Measurements from ENCODE around the gene ERAL1. TPM values are rescaled to one million over a fixed set of nuclear protein-coding genes. Genes with fewer than 3 reads are reported as not detected.
"Not testable (repeated sequence)": the region's sequence is repeated elsewhere in the genome, so short reads cannot be mapped to it uniquely, and the experiment has no call there.

The ERAL1 gene
- total RNA-seq, 2 experiments from 2014 or later, result 46.1 to 50.6 TPM

- Mint-ChIP-seq H3K4me3 (no peak overlapping the region), H3K9me3 (ENCODE audit: low read depth) (no peaks in the 10 kb centered on the region), H3K36me3 (peaks cover 26% of the 10 kb centered on the region), H3K27me3 (no peaks in the 10 kb centered on the region), H3K4me1 (peaks cover 57% of the 10 kb centered on the region), H3K27ac (peak overlapping the region; percentile 31)
- DNase-seq, result no peak
- CTCF ChIA-PET, result interaction anchor here (0.7 to 7.8 kb wide), 9 partner anchors 9 to 172 kb away, joined by 3 to 68 read pairs (median 7); partner anchors contain the start of genes NEK8, PHF12 and TLCD1
- ATAC-seq, result no peak
Measured at GRCh38 chr17:28899212-28899815, 44.5 kb downstream of the ERAL1 start.

GRCh38 chr17:28900986-28901726, 46.3 kb downstream of the ERAL1 start:
- CTCF ChIA-PET, result interaction anchor here (1.1 to 7.8 kb wide), 14 partner anchors 7 to 239 kb away, joined by 3 to 68 read pairs (median 14); partner anchors contain the start of genes FAM222B and TLCD1
- Mint-ChIP-seq H3K4me3 (peak overlapping the region; percentile 89), H3K9me3 (ENCODE audit: low read depth) (no peaks in the 10 kb centered on the region), H3K4me1 (peaks cover 51% of the 10 kb centered on the region), H3K36me3 (peaks cover 23% of the 10 kb centered on the region), H3K27ac (no peak overlapping the region), H3K27me3 (no peaks in the 10 kb centered on the region)
- DNase-seq (no peak), ATAC-seq (no peak)

GRCh38 chr17:28901866-28902818, 47.3 kb downstream of the ERAL1 start:
- CTCF ChIA-PET, result interaction anchor here (0.7 to 7.8 kb wide), 28 partner anchors 8 to 311 kb away, joined by 3 to 68 read pairs (median 4); partner anchors contain the start of genes FAM222B, NEK8, RPL23A and TLCD1
- H3K4me1 Mint-ChIP-seq, result peaks cover 47% of the 10 kb centered on the region
- no peaks in the 10 kb centered on the region for H3K27me3 Mint-ChIP-seq
- no peaks in the 10 kb centered on the region for H3K9me3 Mint-ChIP-seq (ENCODE audit: low read depth)
- peak overlapping the region; percentile 84 for H3K27ac Mint-ChIP-seq
- peak; percentile 72 for DNase-seq
- H3K4me3 Mint-ChIP-seq, result peak overlapping the region; percentile 89
- ATAC-seq, result peak; percentile 38
- peaks cover 28% of the 10 kb centered on the region for H3K36me3 Mint-ChIP-seq

GRCh38 chr17:28902819-28903545, 48.2 kb downstream of the ERAL1 start, which contains the start of gene DHRS13:
TSS of gene DHRS13 (minus strand) at chr17:28903079. CDS start at chr17:28902944, 135 bp downstream.
- peak; percentile 94 for DNase-seq
- peak; percentile 97 for ATAC-seq
- peak within 1 kb of the TSS; percentile 89 for H3K4me3 Mint-ChIP-seq
- H3K27me3 Mint-ChIP-seq, result no peaks in the 10 kb centered on the region
- H3K27ac Mint-ChIP-seq, result peak within 1 kb of the TSS; percentile 84
- CTCF ChIA-PET, result interaction anchor here (0.6 to 7.8 kb wide), 34 partner anchors 9 to 312 kb away, joined by 3 to 68 read pairs (median 4); partner anchors contain the start of genes FAM222B, NEK8, RPL23A and TLCD1
- H3K4me1 Mint-ChIP-seq, result peaks cover 43% of the 10 kb centered on the region
- H3K9me3 Mint-ChIP-seq (ENCODE audit: low read depth), result no peaks in the 10 kb centered on the region
- peaks cover 30% of the 10 kb centered on the region for H3K36me3 Mint-ChIP-seq

- CTCF ChIA-PET, result interaction anchor here (0.6 to 7.8 kb wide), 20 partner anchors 10 to 176 kb away, joined by 3 to 68 read pairs (median 4); partner anchors contain the start of genes FAM222B and TLCD1
- H3K4me1 Mint-ChIP-seq, result peaks cover 39% of the 10 kb centered on the region
- H3K9me3 Mint-ChIP-seq (ENCODE audit: low read depth); DNase-seq; H3K27me3 Mint-ChIP-seq; ATAC-seq: not testable (repeated sequence)
- peak overlapping the region; percentile 89 for H3K4me3 Mint-ChIP-seq
- H3K27ac Mint-ChIP-seq, result peak overlapping the region; percentile 58
- H3K36me3 Mint-ChIP-seq, result peaks cover 31% of the 10 kb centered on the region
Measured at GRCh38 chr17:28903546-28903841, 48.7 kb downstream of the ERAL1 start.

- H3K9me3 Mint-ChIP-seq (ENCODE audit: low read depth), result no peaks in the 10 kb centered on the region
- peaks cover 31% of the 10 kb centered on the region for H3K4me1 Mint-ChIP-seq
- ATAC-seq, result no peak
- no peak overlapping the region for H3K27ac Mint-ChIP-seq
- CTCF ChIA-PET, result interaction anchor here (1.2 to 7.8 kb wide), 8 partner anchors 11 to 178 kb away, joined by 3 to 68 read pairs (median 6); no protein-coding TSS in a partner anchor
- no peak overlapping the region for H3K4me3 Mint-ChIP-seq
- DNase-seq, result no peak
- peaks cover 27% of the 10 kb centered on the region for H3K36me3 Mint-ChIP-seq
- no peaks in the 10 kb centered on the region for H3K27me3 Mint-ChIP-seq
Measured at GRCh38 chr17:28904800-28905199, 50.0 kb downstream of the ERAL1 start.

GRCh38 chr17:28906276-28906675, 51.5 kb downstream of the ERAL1 start:
- H3K4me1 Mint-ChIP-seq, result peaks cover 23% of the 10 kb centered on the region
- H3K27me3 Mint-ChIP-seq, result no peaks in the 10 kb centered on the region
- H3K36me3 Mint-ChIP-seq, result peaks cover 32% of the 10 kb centered on the region
- DNase-seq, result no peak
- no peak overlapping the region for H3K27ac Mint-ChIP-seq
- H3K4me3 Mint-ChIP-seq, result no peak overlapping the region
- CTCF ChIA-PET, result interaction anchor here (1.1 to 4.4 kb wide), 4 partner anchors 11 to 156 kb away, joined by 3 to 17 read pairs (median 9); no protein-coding TSS in a partner anchor
- H3K9me3 Mint-ChIP-seq (ENCODE audit: low read depth), result no peaks in the 10 kb centered on the region
- ATAC-seq, result no peak

- H3K4me1 Mint-ChIP-seq, result peaks cover 17% of the 10 kb centered on the region
- H3K9me3 Mint-ChIP-seq (ENCODE audit: low read depth), result no peaks in the 10 kb centered on the region
- CTCF ChIA-PET, result interaction anchor here (1.1 to 4.8 kb wide), 7 partner anchors 8 to 180 kb away, joined by 3 to 20 read pairs (median 7); partner anchors contain the start of gene TLCD1
- no peak overlapping the region for H3K4me3 Mint-ChIP-seq
- H3K27ac Mint-ChIP-seq, result no peak overlapping the region
- no peaks in the 10 kb centered on the region for H3K27me3 Mint-ChIP-seq
- no peak for DNase-seq
- ATAC-seq, result no peak
- peaks cover 30% of the 10 kb centered on the region for H3K36me3 Mint-ChIP-seq
Measured at GRCh38 chr17:28906706-28907438, 52.1 kb downstream of the ERAL1 start.

- no peak overlapping the region for H3K27ac Mint-ChIP-seq
- H3K36me3 Mint-ChIP-seq, result peaks cover 32% of the 10 kb centered on the region
- ATAC-seq (no peak), DNase-seq (no peak)
- no peaks in the 10 kb centered on the region for H3K9me3 Mint-ChIP-seq (ENCODE audit: low read depth)
- H3K4me3 Mint-ChIP-seq, result no peak overlapping the region
- CTCF ChIA-PET, result interaction anchor here (1.1 to 4.8 kb wide), 9 partner anchors 9 to 181 kb away, joined by 3 to 20 read pairs (median 5); partner anchors contain the start of gene TLCD1
- no peaks in the 10 kb centered on the region for H3K27me3 Mint-ChIP-seq
- H3K4me1 Mint-ChIP-seq, result peaks cover 13% of the 10 kb centered on the region
Measured at GRCh38 chr17:28907709-28908475, 53.1 kb downstream of the ERAL1 start.

- no peaks in the 10 kb centered on the region for H3K27me3 Mint-ChIP-seq
- CTCF ChIA-PET, result interaction anchor here (1.2 to 4.8 kb wide), 8 partner anchors 8 to 182 kb away, joined by 3 to 20 read pairs (median 6); partner anchors contain the start of genes FAM222B and TLCD1
- H3K36me3 Mint-ChIP-seq, result peaks cover 38% of the 10 kb centered on the region
- no peaks in the 10 kb centered on the region for H3K9me3 Mint-ChIP-seq (ENCODE audit: low read depth)
- DNase-seq (no peak), ATAC-seq (no peak)
- peaks cover 7% of the 10 kb centered on the region for H3K4me1 Mint-ChIP-seq
- no peak overlapping the region for H3K4me3 Mint-ChIP-seq
- H3K27ac Mint-ChIP-seq, result peak overlapping the region; percentile 13
Measured at GRCh38 chr17:28908640-28909167, 53.9 kb downstream of the ERAL1 start.

GRCh38 chr17:28910534-28910933, 55.7 kb downstream of the ERAL1 start:
- Mint-ChIP-seq H3K9me3 (ENCODE audit: low read depth) (no peaks in the 10 kb centered on the region), H3K4me1 (peaks cover 6% of the 10 kb centered on the region), H3K27ac (no peak overlapping the region), H3K27me3 (no peaks in the 10 kb centered on the region), H3K4me3 (no peak overlapping the region), H3K36me3 (peaks cover 53% of the 10 kb centered on the region)
- CTCF ChIA-PET, result interaction anchor here (0.8 to 4.8 kb wide), 7 partner anchors 13 to 183 kb away, joined by 3 to 20 read pairs (median 5); partner anchors contain the start of genes FAM222B, FLOT2 and TLCD1
- ATAC-seq (no peak), DNase-seq (no peak)

Data from activated CD8-positive, alpha-beta memory T cell treated with anti-CD3 and anti-CD28 coated beads, Interleukin-2, amount 10 ng/mL, durations not matched to agents 7 days and 5 days (primary cell).